Natural killer cell (primary cell): ENCODE results near the gene FTCDNL1. TPM values are rescaled to one million over a fixed set of nuclear protein-coding genes. Genes with fewer than 3 reads are reported as not detected.

Experiments
- ATAC-seq, 3 donors: fragments of 150-1000 bp in 2 of 3; fragments of 200-7000 bp in 1 of 3; cut with Tn5 transposase; 1 replicate in 1 of 3; 2 replicates in 2 of 3; pipeline ENCODE4 v1.10.0; 2021; ENCODE audit warnings: mild to moderate bottlenecking in 2 of 3, moderate library complexity in 2 of 3
- DNase-seq, 2 donors: peaks; one replicate each; pipeline versions ENCODE4 v3.0.0 to v3.0.0-alpha.2; 2013 to 2021; ENCODE audit warnings: mixed read lengths in 1 of 2
- H3K27ac ChIP-seq: one replicate; pipeline ENCODE4 v1.5.1; 2013; ENCODE audit warnings: mild to moderate bottlenecking, low read length
- H3K27me3 ChIP-seq: one replicate; pipeline ENCODE4 v1.6.1; 2013; ENCODE audit warnings: low read length; ENCODE audit not compliant: control insufficient read depth, insufficient read depth
- H3K36me3 ChIP-seq: one replicate; pipeline ENCODE4 v1.6.1; 2013; ENCODE audit warnings: low read length; ENCODE audit not compliant: control insufficient read depth, insufficient read depth
- H3K4me1 ChIP-seq: one replicate; pipeline ENCODE4 v1.6.1; 2013; ENCODE audit warnings: low read length; ENCODE audit not compliant: control insufficient read depth, insufficient read depth
- H3K4me3 ChIP-seq: one replicate; pipeline ENCODE4 v1.5.1; 2013; ENCODE audit warnings: low read length
- H3K9me3 ChIP-seq: one replicate; pipeline ENCODE4 v1.6.1; 2013; ENCODE audit warnings: low read length; ENCODE audit not compliant: control insufficient read depth, insufficient read depth
- H3K27ac Mint-ChIP-seq, 2 donors: one replicate each; pipeline ENCODE4 v1.8.0; 2022; ENCODE audit warnings: mild to moderate bottlenecking in 2 of 2, mixed read lengths in 2 of 2, moderate library complexity in 1 of 2
- H3K27me3 Mint-ChIP-seq, 2 donors: one replicate each; pipeline ENCODE4 v1.8.0; 2022; ENCODE audit warnings: low read depth in 2 of 2, mixed read lengths in 2 of 2
- H3K36me3 Mint-ChIP-seq: one replicate; pipeline ENCODE4 v1.8.0; 2022; ENCODE audit warnings: mixed read lengths
- H3K4me1 Mint-ChIP-seq, 2 donors: one replicate each; pipeline ENCODE4 v1.8.0; 2022; ENCODE audit warnings: mixed read lengths in 2 of 2
- H3K4me3 Mint-ChIP-seq: one replicate; pipeline ENCODE4 v1.8.0; 2022; ENCODE audit warnings: mild to moderate bottlenecking, moderate library complexity, mixed read lengths
- H3K9me3 Mint-ChIP-seq, 2 donors: one replicate each; pipeline ENCODE4 v1.8.0; 2022; ENCODE audit warnings: mixed read lengths in 2 of 2
- WGBS: methylation state at CpG from one replicate; pipeline ENCODE4 v1.1.7; 2013; ENCODE audit warnings: missing lambda C conversion rate; ENCODE audit not compliant: insufficient coverage; 5-methylcytosine and 5-hydroxymethylcytosine counted together
- intact Hi-C: fragments of 100-400 bp; cut with micrococcal nuclease; formaldehyde crosslinking; loops from one replicate; pipeline ENCODE4 v1.14.2; 2022
- total RNA-seq, 4 donors: library from RNA; stranded (reverse); fragments of 120-200 nt in 1 of 4; gene quantifications; one replicate each; pipeline versions ENCODE4 v1.2.3 to v1.2.4, GENCODE V29; 2013 to 2022
- TF ChIP-seq, protein P1 (sequence below): fragments of 200-600 bp; IDR thresholded peaks from one replicate; pipeline ENCODE4 v1.8.0; 2022; ENCODE audit warnings: antibody characterized with exemption

The FTCDNL1 gene
- total RNA-seq, 3 donors from 2014 or later (not counting 1 experiment from before 2014, with no cell fraction given): 0.52 to 0.95 TPM; not detected in 1

DNA sequence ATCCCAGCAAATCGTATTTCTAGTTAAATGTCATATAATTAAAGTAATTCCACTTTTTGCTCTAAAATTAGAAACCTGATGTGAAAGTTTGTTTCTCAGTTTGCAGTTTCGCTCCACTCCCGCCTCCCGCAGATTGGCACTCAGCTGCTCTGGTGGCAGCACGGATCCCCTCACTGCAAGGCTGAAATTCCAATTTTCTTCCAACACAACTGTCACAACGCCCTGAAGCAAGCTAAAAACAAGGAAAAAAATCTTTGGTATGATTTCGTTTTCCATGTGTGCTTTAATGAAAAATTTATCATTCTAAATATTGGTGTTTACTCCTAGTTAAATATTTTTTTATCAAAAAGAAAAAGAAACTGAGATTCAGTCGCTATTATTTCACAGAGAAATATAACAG lies 38.5 kb downstream of the FTCDNL1 start:
- Mint-ChIP-seq H3K27me3 (peaks cover 0 to 14% of the 10 kb centered on the region in 2 donors), H3K9me3 (no peaks in the 10 kb centered on the region), H3K27ac (no peak overlapping the region), H3K4me3 (no peak overlapping the region), H3K4me1 (no peaks in the 10 kb centered on the region), H3K36me3 (no peaks in the 10 kb centered on the region)
- Histone ChIP-seq H3K9me3 (no peaks in the 10 kb centered on the region), H3K27ac (no peak overlapping the region), H3K4me3 (no peak overlapping the region), H3K27me3 (no peaks in the 10 kb centered on the region), H3K4me1 (no peaks in the 10 kb centered on the region), H3K36me3 (no peaks in the 10 kb centered on the region)
- WGBS: 97% methylated on average over 4 of the region's 8 CpGs
- intact Hi-C loops: no loop called here
- ATAC-seq (no peak), DNase-seq (no peak)
- TF ChIP-seq, protein P1, sequence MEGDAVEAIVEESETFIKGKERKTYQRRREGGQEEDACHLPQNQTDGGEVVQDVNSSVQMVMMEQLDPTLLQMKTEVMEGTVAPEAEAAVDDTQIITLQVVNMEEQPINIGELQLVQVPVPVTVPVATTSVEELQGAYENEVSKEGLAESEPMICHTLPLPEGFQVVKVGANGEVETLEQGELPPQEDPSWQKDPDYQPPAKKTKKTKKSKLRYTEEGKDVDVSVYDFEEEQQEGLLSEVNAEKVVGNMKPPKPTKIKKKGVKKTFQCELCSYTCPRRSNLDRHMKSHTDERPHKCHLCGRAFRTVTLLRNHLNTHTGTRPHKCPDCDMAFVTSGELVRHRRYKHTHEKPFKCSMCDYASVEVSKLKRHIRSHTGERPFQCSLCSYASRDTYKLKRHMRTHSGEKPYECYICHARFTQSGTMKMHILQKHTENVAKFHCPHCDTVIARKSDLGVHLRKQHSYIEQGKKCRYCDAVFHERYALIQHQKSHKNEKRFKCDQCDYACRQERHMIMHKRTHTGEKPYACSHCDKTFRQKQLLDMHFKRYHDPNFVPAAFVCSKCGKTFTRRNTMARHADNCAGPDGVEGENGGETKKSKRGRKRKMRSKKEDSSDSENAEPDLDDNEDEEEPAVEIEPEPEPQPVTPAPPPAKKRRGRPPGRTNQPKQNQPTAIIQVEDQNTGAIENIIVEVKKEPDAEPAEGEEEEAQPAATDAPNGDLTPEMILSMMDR: no peak

DNA sequence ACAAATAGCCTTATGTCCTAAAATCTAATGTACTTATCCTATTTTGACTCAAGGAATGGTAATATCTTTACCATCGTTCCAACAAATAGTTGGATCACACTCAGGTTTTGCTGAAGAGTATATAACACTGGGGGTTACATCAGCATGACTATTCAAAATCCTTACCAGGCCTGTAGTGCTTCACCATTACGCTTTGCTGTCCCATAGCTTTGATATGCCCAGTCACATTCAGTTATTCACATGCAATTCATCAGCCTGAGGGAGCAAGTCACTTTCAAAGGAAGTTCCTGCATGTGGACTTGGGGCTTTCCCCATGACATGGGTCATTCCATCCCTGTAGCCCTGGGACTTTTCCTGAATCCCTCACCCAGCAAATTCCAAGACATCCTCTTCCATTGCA lies 39.6 kb downstream of the FTCDNL1 start:
- no peak overlapping the region for H3K27ac Mint-ChIP-seq
- H3K9me3 ChIP-seq: no peaks in the 10 kb centered on the region
- no peaks in the 10 kb centered on the region for H3K9me3 Mint-ChIP-seq
- DNase-seq (no peak), ATAC-seq (no peak)
- 91% methylated on average over 2 of the region's 2 CpGs for WGBS
- no peaks in the 10 kb centered on the region for H3K36me3 Mint-ChIP-seq
- H3K36me3 ChIP-seq: no peaks in the 10 kb centered on the region
- H3K27me3 Mint-ChIP-seq: peaks cover 0 to 14% of the 10 kb centered on the region in 2 donors
- H3K27me3 ChIP-seq: no peaks in the 10 kb centered on the region
- no peaks in the 10 kb centered on the region for H3K4me1 Mint-ChIP-seq
- intact Hi-C loops: no loop called here
- no peak overlapping the region for H3K27ac ChIP-seq
- no peak overlapping the region for H3K4me3 ChIP-seq
- H3K4me3 Mint-ChIP-seq: no peak overlapping the region
- no peaks in the 10 kb centered on the region for H3K4me1 ChIP-seq
- TF ChIP-seq, protein P1: no peak

DNA sequence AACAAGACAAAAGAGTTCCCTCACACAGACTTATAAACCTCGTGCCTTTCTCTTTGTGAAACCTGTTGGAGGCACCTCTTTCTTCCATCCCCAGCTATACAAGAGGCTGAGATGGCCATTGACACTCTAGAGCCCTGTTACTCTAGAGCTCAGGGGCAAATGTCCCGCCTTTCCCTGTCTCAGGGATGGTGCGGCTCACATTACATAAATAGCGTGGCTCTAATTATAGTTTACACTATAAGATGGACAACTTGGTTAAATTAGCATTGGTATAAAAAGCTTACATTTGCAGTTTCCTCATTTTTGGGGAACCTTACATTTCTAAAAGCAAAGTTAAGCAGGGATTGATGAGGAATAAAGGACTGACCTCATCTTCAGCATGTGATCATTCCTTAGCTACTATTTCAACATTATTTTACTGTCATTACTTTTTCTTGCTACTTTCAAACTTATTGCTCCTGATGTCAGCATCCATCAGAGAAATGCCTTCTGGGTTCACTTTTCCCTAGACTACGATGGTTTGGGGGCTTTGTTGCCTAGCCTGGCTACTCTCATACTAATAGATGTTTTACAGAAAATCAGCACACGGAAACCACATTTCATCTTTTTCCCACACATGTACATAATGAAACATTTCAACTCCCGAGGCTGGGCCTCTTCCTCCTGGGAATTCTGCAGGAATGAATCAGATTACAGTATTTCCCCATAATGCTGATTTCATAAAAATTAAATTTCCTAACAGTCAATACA lies 40.4 kb downstream of the FTCDNL1 start:
- Histone ChIP-seq H3K27ac (no peak overlapping the region), H3K4me3 (no peak overlapping the region), H3K27me3 (no peaks in the 10 kb centered on the region), H3K9me3 (no peaks in the 10 kb centered on the region), H3K36me3 (no peaks in the 10 kb centered on the region), H3K4me1 (no peaks in the 10 kb centered on the region)
- no peaks in the 10 kb centered on the region for H3K36me3 Mint-ChIP-seq
- ATAC-seq: no peak
- no peaks in the 10 kb centered on the region for H3K4me1 Mint-ChIP-seq
- WGBS: 84% methylated on average over 7 of the region's 7 CpGs
- H3K9me3 Mint-ChIP-seq: no peaks in the 10 kb centered on the region
- no peak overlapping the region for H3K4me3 Mint-ChIP-seq
- no peak overlapping the region for H3K27ac Mint-ChIP-seq
- TF ChIP-seq, protein P1: no peak
- H3K27me3 Mint-ChIP-seq: peaks cover 0 to 14% of the 10 kb centered on the region in 2 donors
- no peak for DNase-seq
- intact Hi-C loops: no loop called here

DNA sequence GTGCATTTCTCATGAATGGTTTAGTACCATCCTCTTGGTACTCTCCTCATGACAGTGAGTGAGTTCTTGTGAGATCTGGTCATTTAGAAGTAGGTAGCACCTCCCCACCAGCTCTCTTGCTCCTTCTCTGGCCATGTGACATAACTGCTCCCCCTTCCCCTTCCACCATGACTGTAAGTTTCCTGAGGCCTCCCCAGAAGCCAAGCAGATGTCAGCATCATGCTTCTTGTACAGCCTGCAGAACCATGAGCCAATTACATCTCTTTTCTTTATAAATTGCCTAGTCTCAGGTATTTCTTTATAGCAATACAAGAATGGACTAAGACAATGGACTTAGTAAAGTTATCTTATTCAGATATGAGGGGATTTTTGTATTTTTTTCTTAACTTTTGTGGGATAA lies 43.0 kb downstream of the FTCDNL1 start:
- H3K4me3 Mint-ChIP-seq: no peak overlapping the region
- H3K27me3 ChIP-seq: no peaks in the 10 kb centered on the region
- no peaks in the 10 kb centered on the region for H3K4me1 Mint-ChIP-seq
- no peaks in the 10 kb centered on the region for H3K36me3 Mint-ChIP-seq
- DNase-seq (no peak), ATAC-seq (no peak)
- H3K4me1 ChIP-seq: no peaks in the 10 kb centered on the region
- H3K4me3 ChIP-seq: no peak overlapping the region
- H3K27ac Mint-ChIP-seq: no peak overlapping the region
- TF ChIP-seq, protein P1: no peak
- no peaks in the 10 kb centered on the region for H3K36me3 ChIP-seq
- H3K27me3 Mint-ChIP-seq: peaks cover 0 to 14% of the 10 kb centered on the region in 2 donors
- intact Hi-C loops: no loop called here
- H3K9me3 ChIP-seq: no peaks in the 10 kb centered on the region
- no peak overlapping the region for H3K27ac ChIP-seq
- no peaks in the 10 kb centered on the region for H3K9me3 Mint-ChIP-seq
